HepG2 (cell line): ENCODE measurements around the gene MXRA8. TPM values are rescaled to one million over a fixed set of nuclear protein-coding genes. Genes with fewer than 3 reads are reported as not detected.

ENCODE experiments used
- ARID5B ChIP-seq: IDR thresholded peaks from 2 replicates; pipeline ENCODE4 v1.4.0; 2020; ENCODE audit warnings: mild to moderate bottlenecking, missing genetic modification reagents
- BCL6 ChIP-seq: IDR thresholded peaks from 2 replicates; pipeline ENCODE4 v1.6.1; 2016; ENCODE audit warnings: missing genetic modification reagents, missing compliant biosample characterization
- SNAPC4 ChIP-seq: sonication (generic); formaldehyde crosslinking; IDR thresholded peaks from 2 replicates; pipeline ENCODE4 v1.4.0; 2020; ENCODE audit warnings: mild to moderate bottlenecking, missing genetic modification reagents
- SOX5 ChIP-seq: IDR thresholded peaks from 2 replicates; pipeline ENCODE4 v1.6.1; 2016; ENCODE audit warnings: borderline replicate concordance
- ZBTB49 ChIP-seq: sonication (generic); formaldehyde crosslinking; IDR thresholded peaks from 2 replicates; pipeline ENCODE4 v1.4.0; 2020; ENCODE audit warnings: missing genetic modification reagents, borderline replicate concordance
- ZGPAT ChIP-seq: IDR thresholded peaks from 2 replicates; pipeline ENCODE4 v1.6.1; 2016; ENCODE audit warnings: mild to moderate bottlenecking
- ZNF816 ChIP-seq: sonication (generic); formaldehyde crosslinking; IDR thresholded peaks from 2 replicates; pipeline ENCODE4 v1.8.0; 2022; ENCODE audit warnings: missing genetic modification reagents, mild to moderate bottlenecking, borderline replicate concordance
- ZNF850 ChIP-seq: sonication (generic); formaldehyde crosslinking; conservative IDR thresholded peaks from 2 replicates; pipeline ENCODE4 v1.9.0; 2021; ENCODE audit warnings: mild to moderate bottlenecking, missing genetic modification reagents
- polyA plus RNA-seq, 8 experiments: library from polyadenylated mRNA; depleted of rRNA in 3 of 8; stranded (reverse) in 7 of 8; unstranded in 1 of 8; fragments of >200 nt; fragmentation: Illumina TruSeq in 4 of 8; extraction: Trizol in 4 of 8; gene quantifications; 2 replicates each; pipeline versions ENCODE4 v1.2.1 to v1.2.3, GENCODE V29; 2011 to 2016; ENCODE audit warnings: low read depth in 4 of 8, missing spikeins in 1 of 8, mixed read lengths in 1 of 8; ENCODE audit not compliant: insufficient read depth in 1 of 8
- total RNA-seq, 5 experiments: library from RNA; depleted of rRNA; stranded (reverse); fragments of >200 nt; fragmentation: Illumina TruSeq; extraction: Trizol; gene quantifications; 2 replicates each; pipeline ENCODE4 v1.2.3, GENCODE V29; 2016; ENCODE audit warnings: low read depth in 1 of 5

The MXRA8 gene
- total and polyA plus RNA-seq, 2 of the 13 experiments (the other 11 are each of a cell fraction or from before 2014, with no cell fraction given), result 19.8 to 44.8 TPM

- TF ChIP-seq ARID5B, result no peak
- no peak for TF ChIP-seq SNAPC4 (CRISPR knock-in tag)
- TF ChIP-seq ZNF816, result 0 out of 2 replicates have a peak, but pooled peaks have one; percentile 4
- no peak for TF ChIP-seq SOX5 (CRISPR knock-in tag)
- no peak for TF ChIP-seq BCL6 (CRISPR knock-in tag)
- TF ChIP-seq ZBTB49 (CRISPR knock-in tag), result no peak
- TF ChIP-seq ZGPAT (CRISPR knock-in tag), result no peak
- TF ChIP-seq ZNF850, result 0 out of 2 replicates have a peak, but pooled peaks have one; percentile 4
These were observed 47.9 kb upstream of the MXRA8 start (continued) for GRCh38 chr1:1406101-1406820.
